ENCODE measurements around the gene GJD4.

DNA sequence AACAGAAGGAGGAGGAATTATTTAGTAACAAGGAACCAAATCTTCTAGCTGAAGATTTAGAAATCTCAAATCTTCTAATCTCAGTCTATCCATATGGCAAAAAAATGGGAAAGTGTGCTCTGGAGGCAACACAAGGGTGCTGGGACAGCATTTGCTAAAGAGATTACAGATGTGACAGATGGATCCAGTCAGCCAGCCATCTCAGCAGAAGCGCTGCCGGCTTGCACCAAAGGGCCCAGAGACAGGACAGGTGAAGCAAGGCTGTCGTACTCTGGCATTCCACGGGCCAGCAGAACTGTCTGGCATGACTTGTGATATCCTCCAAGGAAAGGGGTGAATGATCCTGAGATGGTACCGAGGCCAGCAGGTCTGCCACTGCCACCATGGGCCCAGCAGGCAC lies 45.7 kb upstream of the GJD4 start:
- TF ChIP-seq EP300 (IDR thresholded peaks at IDR 0.05) (no peak), POLR2AphosphoS5 (IDR thresholded peaks at IDR 0.05) (no peak), POLR2A (IDR thresholded peaks at IDR 0.05) (no peak)
- TF ChIP-seq, protein P1, sequence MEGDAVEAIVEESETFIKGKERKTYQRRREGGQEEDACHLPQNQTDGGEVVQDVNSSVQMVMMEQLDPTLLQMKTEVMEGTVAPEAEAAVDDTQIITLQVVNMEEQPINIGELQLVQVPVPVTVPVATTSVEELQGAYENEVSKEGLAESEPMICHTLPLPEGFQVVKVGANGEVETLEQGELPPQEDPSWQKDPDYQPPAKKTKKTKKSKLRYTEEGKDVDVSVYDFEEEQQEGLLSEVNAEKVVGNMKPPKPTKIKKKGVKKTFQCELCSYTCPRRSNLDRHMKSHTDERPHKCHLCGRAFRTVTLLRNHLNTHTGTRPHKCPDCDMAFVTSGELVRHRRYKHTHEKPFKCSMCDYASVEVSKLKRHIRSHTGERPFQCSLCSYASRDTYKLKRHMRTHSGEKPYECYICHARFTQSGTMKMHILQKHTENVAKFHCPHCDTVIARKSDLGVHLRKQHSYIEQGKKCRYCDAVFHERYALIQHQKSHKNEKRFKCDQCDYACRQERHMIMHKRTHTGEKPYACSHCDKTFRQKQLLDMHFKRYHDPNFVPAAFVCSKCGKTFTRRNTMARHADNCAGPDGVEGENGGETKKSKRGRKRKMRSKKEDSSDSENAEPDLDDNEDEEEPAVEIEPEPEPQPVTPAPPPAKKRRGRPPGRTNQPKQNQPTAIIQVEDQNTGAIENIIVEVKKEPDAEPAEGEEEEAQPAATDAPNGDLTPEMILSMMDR (IDR thresholded peaks at IDR 0.05), result no peak
